Immature natural killer cell (primary cell): ENCODE measurements around the gene HYI. TPM values are rescaled to one million over a fixed set of nuclear protein-coding genes. Genes with fewer than 3 reads are reported as not detected.
A peak's percentile ranks its signal among the peaks of the same experiment; 100 is the strongest.

ENCODE experiments used
- DNase-seq, 3 donors: peaks; one replicate each; pipeline ENCODE4 v3.0.0; 2022; ENCODE audit warnings: mixed read lengths in 1 of 3
- H3K27ac Mint-ChIP-seq, 6 donors: one replicate each; pipeline ENCODE4 v1.8.0; 2020; ENCODE audit warnings: mixed read lengths in 6 of 6, mild to moderate bottlenecking in 5 of 6, inconsistent platforms in 4 of 6, moderate library complexity in 3 of 6
- H3K27me3 Mint-ChIP-seq, 3 donors: one replicate each; pipeline ENCODE4 v1.8.0; 2020 to 2021; ENCODE audit warnings: low read depth in 3 of 3, mild to moderate bottlenecking in 3 of 3, mixed read lengths in 3 of 3, moderate library complexity in 3 of 3, inconsistent platforms in 1 of 3
- H3K36me3 Mint-ChIP-seq, 3 donors: one replicate each; pipeline ENCODE4 v1.8.0; 2020; ENCODE audit warnings: mixed read lengths in 3 of 3, inconsistent platforms in 2 of 3, mild to moderate bottlenecking in 2 of 3
- H3K4me1 Mint-ChIP-seq, 2 donors: one replicate each; pipeline ENCODE4 v1.8.0; 2020; ENCODE audit warnings: inconsistent platforms in 2 of 2, mild to moderate bottlenecking in 2 of 2, mixed read lengths in 2 of 2, moderate library complexity in 1 of 2
- H3K4me3 Mint-ChIP-seq, 5 donors: one replicate each; pipeline ENCODE4 v1.8.0; 2020; ENCODE audit warnings: mild to moderate bottlenecking in 5 of 5, mixed read lengths in 5 of 5, inconsistent platforms in 3 of 5, moderate library complexity in 3 of 5
- H3K9me3 Mint-ChIP-seq, 6 donors: one replicate each; pipeline ENCODE4 v1.8.0; 2020; ENCODE audit warnings: mild to moderate bottlenecking in 6 of 6, mixed read lengths in 6 of 6, inconsistent platforms in 4 of 6, moderate library complexity in 3 of 6
- polyA plus RNA-seq, 3 donors: library from polyadenylated mRNA; unstranded; fragments of 300-500 nt; fragmentation: Illumina TruSeq; gene quantifications; one replicate each; pipeline ENCODE4 v1.2.3, GENCODE V29; 2021

HYI gene
- polyA plus RNA-seq, 3 donors from 2014 or later: 1.6 to 8.3 (median 4.5) TPM

GRCh38 chr1:43438006-43438405, 15.7 kb downstream of the HYI start:
- H3K4me3 Mint-ChIP-seq: no peak overlapping the region
- H3K4me1 Mint-ChIP-seq: no peaks in the 10 kb centered on the region
- peaks cover 0 to 44% (median 15%) of the 10 kb centered on the region in 3 donors for H3K36me3 Mint-ChIP-seq
- peaks cover 0 to 4% (median 2%) of the 10 kb centered on the region in 3 donors for H3K27me3 Mint-ChIP-seq
- H3K9me3 Mint-ChIP-seq: no peaks in the 10 kb centered on the region
- no peak overlapping the region for H3K27ac Mint-ChIP-seq
- DNase-seq: no peak

GRCh38 chr1:43437031-43437973, 16.4 kb downstream of the HYI start:
- H3K4me1 Mint-ChIP-seq: no peaks in the 10 kb centered on the region
- H3K36me3 Mint-ChIP-seq: peaks cover 0 to 44% (median 15%) of the 10 kb centered on the region in 3 donors
- no peak overlapping the region for H3K27ac Mint-ChIP-seq
- no peak for DNase-seq
- H3K9me3 Mint-ChIP-seq: no peaks in the 10 kb centered on the region
- H3K27me3 Mint-ChIP-seq: peaks cover 0 to 4% (median 2%) of the 10 kb centered on the region in 3 donors
- H3K4me3 Mint-ChIP-seq: no peak overlapping the region

- Mint-ChIP-seq H3K4me3 (no peak overlapping the region), H3K9me3 (no peaks in the 10 kb centered on the region), H3K4me1 (no peaks in the 10 kb centered on the region), H3K27me3 (peaks cover 0 to 4% (median 2%) of the 10 kb centered on the region in 3 donors), H3K36me3 (peaks cover 5 to 51% (median 15%) of the 10 kb centered on the region in 3 donors), H3K27ac (peak overlapping the region in 2 of 6 donors; percentile 62 to 71)
- DNase-seq: no peak
These were observed 17.4 kb downstream of the HYI start for GRCh38 chr1:43436371-43436770.

GRCh38 chr1:43435146-43436145, 18.3 kb downstream of the HYI start:
- no peaks in the 10 kb centered on the region for H3K9me3 Mint-ChIP-seq
- peak overlapping the region in 5 of 6 donors; percentile 33 to 79 (median 62) for H3K27ac Mint-ChIP-seq
- H3K36me3 Mint-ChIP-seq: peaks cover 9 to 55% (median 15%) of the 10 kb centered on the region in 3 donors
- no peaks in the 10 kb centered on the region for H3K4me1 Mint-ChIP-seq
- H3K4me3 Mint-ChIP-seq: no peak overlapping the region
- peaks cover 0 to 2% (median 2%) of the 10 kb centered on the region in 3 donors for H3K27me3 Mint-ChIP-seq
- no peak for DNase-seq

- H3K27ac Mint-ChIP-seq: no peak overlapping the region
- H3K4me1 Mint-ChIP-seq: no peaks in the 10 kb centered on the region
- H3K36me3 Mint-ChIP-seq: peaks cover 12 to 62% (median 25%) of the 10 kb centered on the region in 3 donors
- H3K4me3 Mint-ChIP-seq: no peak overlapping the region
- H3K27me3 Mint-ChIP-seq: peaks cover 0 to 2% (median 0%) of the 10 kb centered on the region in 3 donors
- DNase-seq: no peak
- no peaks in the 10 kb centered on the region for H3K9me3 Mint-ChIP-seq
These were observed 19.5 kb downstream of the HYI start for GRCh38 chr1:43434256-43434655.

- Mint-ChIP-seq H3K4me3 (no peak overlapping the region), H3K27ac (no peak overlapping the region), H3K9me3 (no peaks in the 10 kb centered on the region), H3K36me3 (peaks cover 20 to 64% (median 28%) of the 10 kb centered on the region in 3 donors), H3K4me1 (no peaks in the 10 kb centered on the region), H3K27me3 (peaks cover 0 to 2% (median 0%) of the 10 kb centered on the region in 3 donors)
- no peak for DNase-seq
These were observed 20.8 kb downstream of the HYI start for GRCh38 chr1:43432907-43433306.

GRCh38 chr1:43432171-43432860, 21.4 kb downstream of the HYI start:
- no peak overlapping the region for H3K4me3 Mint-ChIP-seq
- DNase-seq: no peak
- peaks cover 20 to 69% (median 31%) of the 10 kb centered on the region in 3 donors for H3K36me3 Mint-ChIP-seq
- H3K4me1 Mint-ChIP-seq: no peaks in the 10 kb centered on the region
- no peaks in the 10 kb centered on the region for H3K9me3 Mint-ChIP-seq
- H3K27me3 Mint-ChIP-seq: peaks cover 0 to 2% (median 0%) of the 10 kb centered on the region in 3 donors
- peak overlapping the region in 1 of 6 donors; percentile 43 for H3K27ac Mint-ChIP-seq

GRCh38 chr1:43431676-43432075, 22.1 kb downstream of the HYI start:
- peaks cover 0 to 2% (median 0%) of the 10 kb centered on the region in 3 donors for H3K27me3 Mint-ChIP-seq
- peak overlapping the region in 2 of 6 donors; percentile 25 to 62 for H3K27ac Mint-ChIP-seq
- H3K4me1 Mint-ChIP-seq: no peaks in the 10 kb centered on the region
- no peak overlapping the region for H3K4me3 Mint-ChIP-seq
- no peaks in the 10 kb centered on the region for H3K9me3 Mint-ChIP-seq
- H3K36me3 Mint-ChIP-seq: peaks cover 27 to 71% (median 38%) of the 10 kb centered on the region in 3 donors
- no peak for DNase-seq

GRCh38 chr1:43430831-43431230, 22.9 kb downstream of the HYI start:
- Mint-ChIP-seq H3K27ac (no peak overlapping the region), H3K4me1 (no peaks in the 10 kb centered on the region), H3K27me3 (peaks cover 0 to 2% (median 2%) of the 10 kb centered on the region in 3 donors), H3K4me3 (no peak overlapping the region), H3K9me3 (no peaks in the 10 kb centered on the region), H3K36me3 (peaks cover 28 to 70% (median 36%) of the 10 kb centered on the region in 3 donors)
- no peak for DNase-seq

- peaks cover 0 to 2% (median 0%) of the 10 kb centered on the region in 3 donors for H3K27me3 Mint-ChIP-seq
- H3K36me3 Mint-ChIP-seq: peaks cover 31 to 68% (median 33%) of the 10 kb centered on the region in 3 donors
- H3K4me3 Mint-ChIP-seq: no peak overlapping the region
- peaks cover 11 to 14% of the 10 kb centered on the region in 2 donors for H3K4me1 Mint-ChIP-seq
- no peaks in the 10 kb centered on the region for H3K9me3 Mint-ChIP-seq
- no peak overlapping the region for H3K27ac Mint-ChIP-seq
- no peak for DNase-seq
These were observed 25.8 kb downstream of the HYI start for GRCh38 chr1:43427941-43428340.

- DNase-seq: no peak
- no peaks in the 10 kb centered on the region for H3K9me3 Mint-ChIP-seq
- peaks cover 0 to 2% (median 0%) of the 10 kb centered on the region in 3 donors for H3K27me3 Mint-ChIP-seq
- H3K27ac Mint-ChIP-seq: peak overlapping the region in 1 of 6 donors; percentile 51
- H3K36me3 Mint-ChIP-seq: peaks cover 31 to 68% (median 33%) of the 10 kb centered on the region in 3 donors
- no peak overlapping the region for H3K4me3 Mint-ChIP-seq
- H3K4me1 Mint-ChIP-seq: peaks cover 14% of the 10 kb centered on the region in 2 donors
These were observed 26.2 kb downstream of the HYI start for GRCh38 chr1:43427524-43427923.

GRCh38 chr1:43426221-43426620, 27.5 kb downstream of the HYI start:
- Mint-ChIP-seq H3K4me3 (no peak overlapping the region), H3K4me1 (peaks cover 14% of the 10 kb centered on the region in 2 donors), H3K36me3 (peaks cover 31 to 67% (median 32%) of the 10 kb centered on the region in 3 donors)

GRCh38 chr1:43425045-43425444, 28.7 kb downstream of the HYI start:
- no peaks in the 10 kb centered on the region for H3K9me3 Mint-ChIP-seq
- H3K27me3 Mint-ChIP-seq: peaks cover 0 to 2% (median 2%) of the 10 kb centered on the region in 3 donors
- peak overlapping the region in 2 of 6 donors; percentile 31 to 69 for H3K27ac Mint-ChIP-seq
- H3K4me3 Mint-ChIP-seq: no peak overlapping the region
- H3K36me3 Mint-ChIP-seq: peaks cover 27 to 63% (median 37%) of the 10 kb centered on the region in 3 donors
- no peak for DNase-seq
- peaks cover 14% of the 10 kb centered on the region in 2 donors for H3K4me1 Mint-ChIP-seq

More at GRCh38 chr1:43426221-43426620, 27.5 kb downstream of the HYI start:
- peaks cover 0 to 2% (median 2%) of the 10 kb centered on the region in 3 donors for H3K27me3 Mint-ChIP-seq
- DNase-seq: no peak
- H3K27ac Mint-ChIP-seq: no peak overlapping the region
- H3K9me3 Mint-ChIP-seq: no peaks in the 10 kb centered on the region
